HG03095 (cell line): ENCODE measurements around the gene GHITM.
"Not testable (repeated sequence)": the region's sequence is repeated elsewhere in the genome, so short reads cannot be mapped to it uniquely, and the experiment has no call there.

ENCODE experiments used
- ATAC-seq: cut with Tn5 transposase; IDR thresholded peaks from one replicate; pipeline ENCODE4 v1.9.1; 2021; ENCODE audit warnings: moderate library complexity; ENCODE audit not compliant: unreplicated experiment

The GHITM gene

DNA sequence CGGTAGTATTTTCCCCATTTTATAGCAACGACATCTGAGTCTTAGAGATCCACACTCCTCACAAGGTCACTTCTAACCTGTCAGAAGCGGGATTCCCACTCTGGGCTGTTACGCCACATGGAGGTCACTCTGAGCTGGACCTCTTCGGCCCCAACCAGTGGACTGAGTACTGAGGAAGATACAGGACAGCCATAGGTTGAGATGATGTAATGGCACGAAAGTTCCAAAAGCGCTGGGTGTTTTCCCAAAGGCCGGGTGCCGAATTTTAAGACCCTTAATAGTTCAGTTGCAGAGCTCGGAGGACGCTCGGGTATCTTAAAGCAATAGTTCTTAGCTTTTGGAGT, 699 bp downstream of the GHITM start:
- ATAC-seq, result no peak

DNA sequence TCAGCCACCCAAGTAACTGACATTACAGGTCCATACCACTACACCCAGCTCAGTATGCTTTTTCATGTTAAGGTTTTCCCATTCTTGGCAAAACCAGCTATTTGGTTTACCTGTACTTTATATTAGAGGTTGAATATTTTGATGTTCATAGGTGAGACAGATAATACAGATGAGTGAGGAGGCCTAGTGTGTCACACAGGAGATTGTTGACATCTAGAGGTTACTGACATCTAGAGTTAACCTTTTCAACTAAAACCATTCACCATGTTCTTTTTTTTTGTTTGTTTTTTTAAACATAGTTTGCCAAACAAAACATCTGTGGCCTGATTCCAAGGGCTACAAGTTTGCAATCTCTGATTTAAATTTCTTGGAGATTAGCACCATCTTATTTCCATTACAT, 8.0 kb downstream of the GHITM start:
- ATAC-seq, result no peak

DNA sequence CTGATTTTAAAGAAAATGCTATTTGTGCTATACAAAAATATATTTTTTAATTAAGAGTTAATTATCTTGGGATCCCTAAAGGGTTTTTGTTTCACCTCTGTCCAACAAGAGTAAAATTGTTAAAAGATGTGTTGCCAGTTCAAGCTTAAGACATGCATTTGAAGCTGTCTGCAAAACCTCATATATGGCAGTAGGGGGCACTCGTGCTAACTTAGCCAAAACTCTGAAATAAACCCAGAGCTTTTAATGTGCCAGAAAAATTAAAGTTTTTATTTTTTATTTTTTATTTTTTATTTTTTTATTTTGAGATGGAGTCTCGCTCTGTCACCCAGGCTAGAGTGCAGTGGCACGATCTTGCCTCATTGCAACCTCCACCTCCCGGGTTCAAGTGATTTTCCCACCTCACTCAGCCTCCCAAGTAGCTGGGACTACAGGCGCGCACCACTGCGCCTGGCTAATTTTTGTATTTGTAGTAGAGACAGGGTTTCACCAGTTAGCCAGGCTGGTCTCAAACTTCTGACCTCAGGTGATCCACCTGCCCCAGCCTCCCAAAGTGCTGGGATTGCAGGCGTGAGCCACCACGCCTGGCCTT, 8.8 kb downstream of the GHITM start:
- not testable (repeated sequence) for ATAC-seq

DNA sequence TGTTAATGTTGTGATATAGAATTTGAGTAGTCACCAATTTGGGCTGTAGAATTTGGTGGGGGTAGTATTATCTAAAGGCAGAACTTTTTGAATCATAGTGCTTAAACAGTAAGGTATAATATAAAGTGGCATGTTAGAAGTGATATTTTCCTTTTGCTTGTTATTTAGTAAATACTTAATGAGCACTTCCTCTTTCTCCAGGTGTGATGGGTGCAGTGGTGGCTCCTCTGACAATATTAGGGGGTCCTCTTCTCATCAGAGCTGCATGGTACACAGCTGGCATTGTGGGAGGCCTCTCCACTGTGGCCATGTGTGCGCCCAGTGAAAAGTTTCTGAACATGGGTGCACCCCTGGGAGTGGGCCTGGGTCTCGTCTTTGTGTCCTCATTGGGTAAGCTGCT, 10.5 kb downstream of the GHITM start:
- no peak for ATAC-seq

DNA sequence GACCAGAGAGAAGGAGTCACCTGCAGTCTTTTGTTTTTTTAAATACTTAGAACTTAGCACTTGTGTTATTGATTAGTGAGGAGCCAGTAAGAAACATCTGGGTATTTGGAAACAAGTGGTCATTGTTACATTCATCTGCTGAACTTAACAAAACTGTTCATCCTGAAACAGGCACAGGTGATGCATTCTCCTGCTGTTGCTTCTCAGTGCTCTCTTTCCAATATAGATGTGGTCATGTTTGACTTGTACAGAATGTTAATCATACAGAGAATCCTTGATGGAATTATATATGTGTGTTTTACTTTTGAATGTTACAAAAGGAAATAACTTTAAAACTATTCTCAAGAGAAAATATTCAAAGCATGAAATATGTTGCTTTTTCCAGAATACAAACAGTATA, 13.5 kb downstream of the GHITM start:
- ATAC-seq, result no peak

DNA sequence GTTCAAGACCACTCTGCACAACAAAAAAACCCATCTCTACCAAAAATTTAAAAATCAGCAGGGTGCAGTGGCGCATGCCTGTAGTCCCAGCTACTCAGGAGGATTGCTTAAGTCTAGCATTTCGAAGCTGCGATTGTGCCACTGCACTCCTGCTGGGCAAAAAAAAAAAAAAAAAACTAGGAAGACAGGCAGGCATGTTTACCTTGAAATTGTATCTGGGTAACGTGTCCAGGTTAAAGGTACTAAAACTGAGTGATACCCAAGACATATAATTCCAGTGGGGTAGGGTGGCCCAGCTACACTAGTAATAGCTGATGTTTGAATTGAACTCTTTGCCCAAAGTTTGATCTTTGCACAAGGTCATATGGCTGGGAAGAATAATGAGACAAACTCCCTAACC, 16.2 kb downstream of the GHITM start:
- no peak for ATAC-seq

DNA sequence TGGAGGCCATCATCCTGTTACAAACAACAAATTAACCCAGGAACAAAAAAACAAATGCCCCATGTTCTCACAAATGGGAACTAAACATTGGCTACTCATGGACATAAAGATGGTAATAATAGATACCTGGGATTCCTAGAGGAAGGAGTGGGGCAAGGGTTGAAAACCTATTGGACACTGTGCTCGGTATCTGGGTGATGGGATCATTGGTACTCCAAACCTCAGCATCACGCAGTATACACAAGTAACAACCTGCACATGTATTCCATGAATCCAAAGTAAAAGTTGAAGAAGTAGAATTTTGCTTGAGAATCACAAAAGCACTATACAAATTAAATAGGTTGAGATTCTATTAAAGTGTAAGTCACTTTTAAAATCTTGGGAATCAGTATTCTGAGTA, 16.7 kb downstream of the GHITM start:
- no peak for ATAC-seq

DNA sequence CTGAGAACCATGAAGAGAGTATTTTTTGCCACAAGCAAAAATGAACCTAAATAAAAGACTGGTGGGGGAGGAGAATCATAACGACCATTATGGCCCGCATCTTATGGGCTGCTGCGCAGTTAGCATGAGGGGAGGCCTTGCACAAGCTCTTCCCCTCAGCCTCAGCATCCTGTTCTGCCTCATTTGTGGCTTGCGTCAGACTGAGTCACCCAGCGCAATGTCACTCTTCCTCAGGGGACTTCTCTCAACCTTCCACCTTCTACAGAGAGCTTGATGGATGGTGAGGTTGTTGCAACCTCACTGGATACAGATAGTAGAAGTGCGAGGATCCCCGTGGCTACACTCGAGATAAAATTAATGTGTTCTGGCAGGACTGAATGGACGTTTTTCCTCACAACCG, 17.5 kb downstream of the GHITM start:
- peak; percentile 50 for ATAC-seq

DNA sequence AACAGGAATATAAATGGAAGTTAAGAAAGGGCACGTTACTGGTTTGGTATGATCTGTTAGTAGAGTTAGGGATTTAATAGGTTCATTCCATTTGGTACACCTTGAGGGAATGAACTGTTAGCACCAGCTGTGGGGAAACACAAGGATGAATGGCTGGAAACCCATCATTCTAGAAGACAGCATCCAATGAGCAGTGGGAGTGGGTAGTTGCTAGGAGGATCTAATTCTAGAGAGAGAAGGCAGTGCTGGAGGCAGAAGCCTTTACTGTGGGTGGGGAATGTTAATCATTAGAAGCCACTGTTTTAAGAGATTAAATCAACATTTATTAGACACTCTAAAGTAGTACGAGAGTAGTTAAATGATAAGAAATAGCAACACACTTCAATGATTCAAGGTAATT, 18.8 kb downstream of the GHITM start:
- no peak for ATAC-seq

DNA sequence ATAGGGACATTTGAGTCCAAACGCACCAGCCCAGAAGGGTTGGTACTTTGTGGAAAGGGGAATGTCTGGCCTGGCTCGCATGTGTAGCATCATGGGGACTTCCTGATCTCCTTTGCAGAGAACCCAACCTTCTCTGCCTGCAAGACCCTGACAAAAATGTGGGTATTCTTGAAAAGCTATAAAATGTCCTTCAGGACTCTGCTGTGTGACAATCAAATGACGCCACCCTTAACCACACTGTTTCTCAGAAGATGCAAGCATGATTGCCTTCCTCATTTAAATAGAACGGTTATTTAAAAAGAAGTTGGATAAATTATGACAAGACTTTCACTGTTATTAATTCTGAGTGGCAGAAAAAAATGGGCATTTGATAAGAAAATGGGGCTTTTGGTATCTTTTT, 19.2 kb downstream of the GHITM start:
- no peak for ATAC-seq

DNA sequence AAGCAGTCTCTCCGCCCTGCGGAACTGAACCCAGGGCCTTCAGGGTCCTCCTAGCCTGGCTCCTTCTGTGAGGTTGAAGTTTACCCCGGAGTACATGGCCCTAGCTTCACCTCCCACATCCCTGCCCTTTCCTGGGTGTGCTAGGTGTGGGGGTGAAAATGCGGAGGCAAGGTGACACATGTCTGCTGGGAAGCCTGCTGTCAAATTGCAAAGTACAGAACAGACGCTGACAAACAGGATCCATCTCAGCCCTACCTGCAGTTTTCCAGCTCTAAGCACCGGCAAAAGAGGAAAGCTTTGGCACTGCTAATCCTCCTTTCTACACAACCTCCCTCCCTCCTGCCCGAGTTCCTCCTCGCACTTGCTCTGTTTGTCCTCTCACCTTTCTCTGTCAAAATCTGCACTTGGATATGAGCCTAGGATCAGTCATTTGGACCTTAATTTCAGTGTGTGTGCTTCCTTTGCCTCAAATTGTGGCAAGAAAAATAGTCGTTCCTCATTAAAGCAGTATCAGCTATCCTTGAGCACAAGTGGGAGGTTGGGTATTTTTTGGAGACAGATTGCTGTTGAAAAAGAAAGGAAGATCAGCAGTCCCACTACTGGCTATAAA, 19.9 kb downstream of the GHITM start:
- ATAC-seq, result no peak

DNA sequence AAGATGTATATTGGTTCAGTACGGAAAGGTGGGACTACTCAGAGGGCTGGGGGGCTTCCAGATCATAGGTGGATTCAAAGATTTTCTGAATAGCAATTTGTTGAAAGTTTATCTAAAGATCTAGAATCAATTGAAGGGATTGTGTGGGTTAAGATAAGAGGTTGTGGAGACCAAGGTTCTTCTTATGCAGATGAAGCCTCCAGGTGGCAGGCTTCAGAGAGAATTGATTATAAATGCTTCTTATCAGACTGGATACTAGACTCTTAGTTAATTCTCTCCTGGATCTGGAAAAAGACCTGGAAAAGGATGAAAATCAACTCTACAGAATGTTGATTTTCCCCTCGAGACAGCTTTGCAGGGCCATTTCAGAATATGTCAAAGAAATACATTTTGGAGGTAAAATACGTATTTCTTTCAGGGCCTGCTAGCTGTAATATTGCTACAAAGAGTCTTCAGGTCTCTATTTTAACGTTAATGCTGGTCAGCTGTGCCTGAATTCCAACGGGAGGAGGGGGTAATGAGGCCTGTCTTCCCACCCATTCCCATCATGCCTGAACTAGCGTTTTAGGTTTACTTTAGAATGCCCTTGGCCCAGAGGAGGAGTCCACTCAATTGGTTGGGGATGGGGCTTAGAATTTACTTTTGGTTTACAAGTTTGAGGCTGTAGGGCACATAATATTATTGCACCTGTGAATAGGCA, 21.5 kb downstream of the GHITM start:
- ATAC-seq, result no peak

DNA sequence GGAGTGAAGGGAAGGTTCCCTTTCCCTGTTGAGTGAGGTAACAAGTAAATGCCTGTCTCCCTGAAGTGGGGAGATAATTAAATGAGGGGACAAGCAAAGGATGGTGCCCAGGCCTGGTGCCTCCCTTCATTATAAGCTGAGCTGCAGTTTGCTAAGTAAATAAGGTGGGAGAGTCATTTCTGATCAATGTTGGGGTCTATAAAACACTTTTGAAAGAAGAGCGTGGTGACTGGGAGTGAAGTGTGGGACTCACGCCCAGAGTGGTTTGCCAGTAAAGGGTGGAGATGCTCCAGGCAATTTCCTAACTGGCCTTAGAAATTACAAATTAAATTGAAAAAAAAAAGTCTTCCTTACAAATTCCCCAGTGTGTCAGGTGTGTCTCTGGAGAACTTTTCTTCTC, 24.7 kb downstream of the GHITM start:
- no peak for ATAC-seq

DNA sequence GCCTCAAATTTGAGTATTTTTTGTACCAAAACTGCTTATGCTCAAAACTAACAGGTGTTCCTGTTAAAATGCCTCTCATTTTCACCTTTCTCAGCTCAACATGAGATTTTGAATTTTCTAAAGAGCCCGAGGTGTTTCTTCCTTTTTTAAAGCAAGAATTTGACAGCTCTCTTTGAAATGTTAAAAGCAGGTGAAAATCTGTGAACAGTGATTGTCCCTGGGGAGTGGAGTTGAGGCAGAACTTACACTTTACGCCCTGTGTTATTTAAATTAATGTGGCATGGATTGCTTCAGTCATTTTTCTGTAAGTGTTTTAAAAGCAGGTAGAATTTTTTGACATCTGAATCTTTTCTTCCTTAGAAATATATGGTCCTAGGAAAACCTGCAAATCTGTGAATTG, 25.1 kb downstream of the GHITM start:
- no peak for ATAC-seq

DNA sequence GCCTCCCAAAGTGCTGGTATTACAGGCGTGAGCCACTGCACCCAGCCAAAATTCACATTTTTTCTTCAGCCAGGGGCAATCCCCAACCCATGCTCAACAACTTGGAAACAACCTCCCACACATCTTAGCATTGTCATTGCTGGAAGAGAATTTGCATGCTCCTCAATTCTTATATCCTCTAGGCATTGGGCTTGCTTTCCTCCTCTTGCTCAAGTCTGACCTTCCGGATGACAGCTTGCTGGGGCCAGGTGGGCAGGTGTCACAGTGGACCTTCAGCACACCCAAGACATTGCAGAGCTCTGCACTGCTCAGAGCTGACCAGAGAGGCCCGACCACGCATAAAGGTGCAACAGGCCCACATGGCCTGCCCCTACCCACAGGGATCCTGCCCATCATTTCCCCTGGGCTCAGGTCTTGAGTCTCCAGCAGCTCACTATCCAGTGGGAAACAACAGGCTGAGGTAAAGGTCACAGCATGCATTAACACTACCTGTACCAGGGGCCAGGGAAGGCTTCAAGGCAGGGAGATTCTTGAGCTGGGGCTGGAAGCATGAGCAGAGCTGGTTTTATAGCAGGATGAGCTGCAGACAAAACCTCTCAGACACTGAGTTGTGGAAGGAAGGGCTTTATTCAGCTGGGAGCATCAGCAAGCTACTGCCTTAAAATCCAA, 27.4 kb downstream of the GHITM start:
- peak; percentile 60 for ATAC-seq

DNA sequence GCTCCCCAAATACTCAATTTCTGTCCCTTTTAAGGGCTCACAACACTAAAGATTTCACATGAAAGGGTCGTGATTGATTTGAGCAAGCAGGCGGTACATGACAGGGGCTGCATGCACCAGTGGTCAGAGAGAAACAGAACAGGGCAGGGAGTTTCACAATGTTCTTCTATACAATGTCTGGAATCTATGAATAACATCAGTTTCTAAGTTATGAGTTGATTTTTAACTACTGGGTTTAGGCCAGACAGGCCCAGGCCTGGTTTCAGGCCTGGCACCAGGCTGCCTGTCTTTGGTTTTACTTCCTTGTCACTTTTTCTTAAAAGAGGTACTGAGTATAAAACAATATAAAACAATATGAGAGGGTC, 28.0 kb downstream of the GHITM start:
- not testable (repeated sequence) for ATAC-seq

DNA sequence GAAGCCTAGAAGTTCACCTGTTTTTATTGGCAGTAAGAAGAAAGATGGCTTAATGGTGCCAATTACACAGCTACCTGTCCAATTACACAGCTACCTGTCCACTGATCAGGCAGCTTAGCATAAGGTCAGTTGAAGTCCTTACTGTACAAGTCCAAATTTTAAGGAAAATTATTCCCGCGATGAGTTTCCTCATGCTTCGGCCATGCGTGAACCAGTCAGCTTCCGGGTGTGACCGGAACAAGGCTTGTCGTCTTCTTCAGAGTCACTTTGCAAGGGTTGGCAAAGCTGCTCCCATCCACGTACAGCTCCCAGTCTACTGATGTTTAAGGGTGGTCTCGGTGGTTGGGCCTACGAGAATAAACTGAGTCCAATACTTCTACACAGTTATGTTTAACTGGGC, 29.1 kb downstream of the GHITM start:
- not testable (repeated sequence) for ATAC-seq

DNA sequence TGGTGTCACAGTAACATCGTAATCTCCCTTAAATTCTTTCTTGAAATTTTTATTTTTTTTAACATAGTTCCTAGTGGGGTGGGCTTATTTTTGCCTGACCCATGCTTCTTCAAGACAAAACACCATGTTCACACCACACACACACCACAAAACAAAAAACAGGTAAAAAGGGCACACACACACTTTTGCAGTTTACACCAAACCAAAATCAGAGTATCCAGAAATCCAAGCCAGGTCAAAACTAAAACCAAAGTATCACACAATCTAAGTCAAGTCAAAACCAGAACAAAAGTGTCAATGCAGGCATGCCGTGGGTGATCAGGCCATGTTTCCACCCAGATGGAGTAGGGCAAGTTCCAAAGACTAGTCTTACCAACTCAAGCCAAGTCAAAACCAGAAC, 31.9 kb downstream of the GHITM start:
- ATAC-seq, result not testable (repeated sequence)

DNA sequence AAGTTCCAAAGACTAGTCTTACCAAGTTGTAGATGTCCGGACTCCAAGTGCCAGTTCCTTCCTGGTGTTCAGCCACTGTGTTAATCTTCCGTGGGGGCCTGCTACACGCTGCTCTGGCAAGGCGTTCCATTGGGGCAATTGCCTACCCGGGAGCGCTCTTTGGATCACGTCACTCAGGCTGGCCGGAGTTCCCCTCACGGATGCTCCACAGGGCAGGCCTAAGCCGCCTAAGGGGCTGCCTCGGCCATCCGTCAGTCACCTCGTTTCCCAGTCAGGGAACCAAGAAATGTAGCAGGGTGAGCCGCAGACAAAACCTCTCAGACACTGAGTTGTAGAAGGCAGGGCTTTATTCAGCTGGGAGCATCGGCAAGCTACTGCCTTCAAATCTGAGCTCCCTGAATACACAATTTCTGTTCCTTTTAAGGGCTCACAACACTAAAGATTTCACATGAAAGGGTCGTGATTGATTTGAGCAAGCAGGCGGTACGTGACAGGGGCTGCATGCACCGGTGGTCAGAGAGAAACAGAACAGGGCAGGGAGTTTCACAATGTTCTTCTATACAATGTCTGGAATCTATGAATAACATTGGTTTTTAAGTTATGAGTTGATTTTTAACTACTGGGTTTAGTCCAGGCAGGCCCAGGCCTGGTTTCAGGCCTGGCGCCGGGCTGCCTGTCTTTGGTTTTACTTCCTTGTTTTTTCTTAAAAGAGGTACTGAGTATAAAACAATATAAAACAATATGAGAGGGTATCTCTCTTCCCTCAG, 32.6 kb downstream of the GHITM start:
- peak; percentile 26 for ATAC-seq

DNA sequence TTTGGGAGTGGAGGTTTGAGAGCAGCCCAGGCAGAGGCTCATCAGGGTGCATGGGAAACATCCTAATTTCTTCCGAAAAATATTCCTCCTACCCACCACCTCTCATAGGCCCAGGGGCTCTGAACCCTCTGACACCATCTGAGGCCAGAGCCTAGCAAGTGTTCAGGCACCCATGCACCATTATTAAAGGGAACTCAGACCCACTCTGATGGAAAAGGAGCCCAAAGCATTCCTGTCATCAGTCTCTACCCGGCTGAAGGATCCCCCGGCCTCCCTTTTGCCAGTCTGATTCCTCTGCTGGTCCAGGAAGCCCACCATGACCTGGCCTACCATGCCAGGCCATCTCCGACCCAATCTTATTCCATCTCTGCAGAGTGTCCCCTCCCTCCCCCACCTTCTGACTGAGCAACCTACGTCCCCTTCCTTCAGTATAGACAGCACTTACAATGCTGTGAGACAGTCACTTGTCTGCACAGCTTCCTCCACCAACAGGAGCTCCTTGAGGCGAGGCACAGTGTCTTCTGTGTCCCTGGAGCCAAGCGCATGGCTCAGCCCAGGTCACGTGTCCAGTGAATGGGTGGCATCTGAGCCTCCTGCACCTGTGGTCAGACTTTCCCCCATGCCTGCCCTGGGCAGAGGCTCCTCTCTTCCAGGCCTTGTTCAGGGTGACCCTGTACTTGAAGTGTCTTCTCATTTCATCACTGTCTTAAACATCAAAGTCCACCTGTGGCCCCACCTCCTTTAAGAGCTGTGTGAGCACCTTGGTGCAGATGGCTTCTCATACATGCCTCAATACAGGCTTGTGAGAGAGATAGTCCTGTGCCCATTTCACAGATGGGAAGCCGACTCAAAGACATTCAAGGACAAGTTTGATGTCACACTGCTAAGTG, 33.4 kb downstream of the GHITM start:
- ATAC-seq, result peak; percentile 61
